ACHN (cell line): Measurements from ENCODE around the gene PRKAR2A.

Source experiments
- DNase-seq: peaks from one replicate; pipeline ENCODE4 v3.0.0-alpha.2; 2015
- in situ Hi-C: cut with HindIII; loops from 2 replicates; pipeline ENCODE4 v1.10.0; 2017; ENCODE audit warnings: low sequenced_read_pairs, low pct_ligation_motif_present, low pct_unique_long_range_greater_than_20kb

The PRKAR2A gene

GRCh38 chr3:48847504-48848423 lies at the start of gene PRKAR2A:
Gene PRKAR2A (minus strand): TSS chr3:48847874. CDS start chr3:48847596, 278 bp downstream.
- peak; percentile 76 for DNase-seq
- in situ Hi-C loops: no loop called here

- in situ Hi-C loops: no loop called here
These were observed 49.3 kb upstream of the PRKAR2A start for GRCh38 chr3:48896936-48897335.

GRCh38 chr3:48894516-48894915 lies 46.8 kb upstream of the PRKAR2A start:
- no peak for DNase-seq
- in situ Hi-C loops: no loop called here

More at GRCh38 chr3:48896936-48897335, 49.3 kb upstream of the PRKAR2A start:
- DNase-seq: no peak

- no peak for DNase-seq
- in situ Hi-C loops: no loop called here
These were observed 43.9 kb upstream of the PRKAR2A start for GRCh38 chr3:48891606-48892005.

GRCh38 chr3:48885753-48886152 lies 38.1 kb upstream of the PRKAR2A start:
- in situ Hi-C loops: no loop called here
- DNase-seq: no peak

GRCh38 chr3:48881652-48882114 lies 34.0 kb upstream of the PRKAR2A start:
- DNase-seq: no peak
- in situ Hi-C loops: no loop called here

- in situ Hi-C loops: no loop called here
- no peak for DNase-seq
These were observed 33.3 kb upstream of the PRKAR2A start for GRCh38 chr3:48881006-48881405.

GRCh38 chr3:48879994-48880377 lies 32.3 kb upstream of the PRKAR2A start:
- in situ Hi-C loops: no loop called here

GRCh38 chr3:48879307-48879993 lies 31.8 kb upstream of the PRKAR2A start:
- DNase-seq: no peak
- in situ Hi-C loops: no loop called here

More at GRCh38 chr3:48879994-48880377, 32.3 kb upstream of the PRKAR2A start:
- DNase-seq: no peak

GRCh38 chr3:48877671-48878070 lies 30.0 kb upstream of the PRKAR2A start:
- no peak for DNase-seq
- in situ Hi-C loops: no loop called here

- no peak for DNase-seq
- in situ Hi-C loops: no loop called here
These were observed 15.4 kb upstream of the PRKAR2A start for GRCh38 chr3:48863122-48863521.

GRCh38 chr3:48859206-48859605 lies 11.5 kb upstream of the PRKAR2A start:
- no peak for DNase-seq
- in situ Hi-C loops: no loop called here

- no peak for DNase-seq
- in situ Hi-C loops: no loop called here
These were observed 11.0 kb upstream of the PRKAR2A start for GRCh38 chr3:48858709-48859108.

GRCh38 chr3:48857641-48858040 lies 10.0 kb upstream of the PRKAR2A start:
- DNase-seq: no peak

GRCh38 chr3:48856469-48856868 lies 8.8 kb upstream of the PRKAR2A start:
- no peak for DNase-seq
- in situ Hi-C loops: no loop called here

More at GRCh38 chr3:48857641-48858040, 10.0 kb upstream of the PRKAR2A start:
- in situ Hi-C loops: no loop called here

- in situ Hi-C loops: no loop called here
- no peak for DNase-seq
These were observed 8.2 kb upstream of the PRKAR2A start for GRCh38 chr3:48855681-48856447.

GRCh38 chr3:48852151-48852550 lies 4.5 kb upstream of the PRKAR2A start:
- DNase-seq: no peak
- in situ Hi-C loops: no loop called here

- in situ Hi-C loops: no loop called here
- no peak for DNase-seq
These were observed 3.7 kb upstream of the PRKAR2A start for GRCh38 chr3:48851407-48851806.
